WTC11 (cell line): ENCODE data around the gene L1TD1.

Source experiments
- ATF1 ChIP-seq: sonication (generic); formaldehyde crosslinking; IDR thresholded peaks from 2 replicates; pipeline ENCODE4 v1.8.1; 2023; ENCODE audit warnings: mild to moderate bottlenecking, moderate library complexity, missing genetic modification reagents
- CBFB ChIP-seq: sonication (generic); formaldehyde crosslinking; IDR thresholded peaks from 2 replicates; pipeline ENCODE4 v1.8.1; 2022; ENCODE audit warnings: mild to moderate bottlenecking, low read depth, missing genetic modification reagents
- CREM ChIP-seq: sonication (generic); formaldehyde crosslinking; IDR thresholded peaks from 2 replicates; pipeline ENCODE4 v1.8.1; 2022; ENCODE audit warnings: mild to moderate bottlenecking, missing genetic modification reagents, moderate library complexity
- CTCF ChIP-seq: fragments of 200-600 bp; IDR thresholded peaks from 2 replicates; pipeline ENCODE4 v1.8.0; 2022; ENCODE audit warnings: antibody characterized with exemption
- E2F1 ChIP-seq: sonication (generic); formaldehyde crosslinking; IDR thresholded peaks from 2 replicates; pipeline ENCODE4 v1.8.0; 2022; ENCODE audit warnings: mild to moderate bottlenecking, missing genetic modification reagents
- ESRRA ChIP-seq: sonication (generic); formaldehyde crosslinking; IDR thresholded peaks from 2 replicates; pipeline ENCODE4 v1.8.1; 2022; ENCODE audit warnings: mild to moderate bottlenecking, missing genetic modification reagents, borderline replicate concordance
- FOXJ3 ChIP-seq: sonication (generic); formaldehyde crosslinking; IDR thresholded peaks from 2 replicates; pipeline ENCODE4 v1.9.0; 2021; ENCODE audit warnings: missing genetic modification reagents, mild to moderate bottlenecking, borderline replicate concordance
- FOXP4 ChIP-seq: sonication (generic); formaldehyde crosslinking; IDR thresholded peaks from 2 replicates; pipeline ENCODE4 v1.8.0; 2022; ENCODE audit warnings: mild to moderate bottlenecking, missing genetic modification reagents
- GTF2I ChIP-seq: fragments of 250-450 bp; sonication (Bioruptor Pico); conservative IDR thresholded peaks from 2 replicates; pipeline ENCODE4 v1.4.0; 2021; ENCODE audit warnings: mild to moderate bottlenecking
- IRF1 ChIP-seq: sonication (generic); formaldehyde crosslinking; IDR thresholded peaks from 2 replicates; pipeline ENCODE4 v1.8.0; 2023; ENCODE audit warnings: missing genetic modification reagents
- MAX ChIP-seq: sonication (generic); formaldehyde crosslinking; IDR thresholded peaks from 2 replicates; pipeline ENCODE4 v1.8.0; 2022; ENCODE audit warnings: mild to moderate bottlenecking, missing genetic modification reagents
- USF1 ChIP-seq: sonication (generic); formaldehyde crosslinking; IDR thresholded peaks from 2 replicates; pipeline ENCODE4 v1.8.0; 2022; ENCODE audit warnings: mild to moderate bottlenecking, missing genetic modification reagents
- USF2 ChIP-seq: sonication (generic); formaldehyde crosslinking; IDR thresholded peaks from 2 replicates; pipeline ENCODE4 v1.8.1; 2023; ENCODE audit warnings: mild to moderate bottlenecking, missing genetic modification reagents, moderate library complexity
- ZNF263 ChIP-seq: sonication (generic); formaldehyde crosslinking; IDR thresholded peaks from 2 replicates; pipeline ENCODE4 v1.8.1; 2022; ENCODE audit warnings: low read depth, mild to moderate bottlenecking, moderate library complexity, missing genetic modification reagents

GRCh38 chr1:62184336-62184735 lies 10.3 kb upstream of the L1TD1 start:
- no peak for TF ChIP-seq CTCF
- no peak for TF ChIP-seq ZNF263
- no peak for TF ChIP-seq CREM
- no peak for TF ChIP-seq E2F1
- no peak for TF ChIP-seq ATF1 (CRISPR knock-in tag)
- TF ChIP-seq FOXJ3 (CRISPR knock-in tag) = no peak
- no peak for TF ChIP-seq IRF1
- TF ChIP-seq FOXP4 (CRISPR knock-in tag) = no peak
- no peak for TF ChIP-seq GTF2I (CRISPR knock-in tag)
- no peak for TF ChIP-seq USF1 (CRISPR knock-in tag)
- TF ChIP-seq ESRRA = no peak
- no peak for TF ChIP-seq CBFB (CRISPR knock-in tag)
- TF ChIP-seq MAX (CRISPR knock-in tag) = no peak
- TF ChIP-seq USF2 (CRISPR knock-in tag) = no peak
